Endothelial cell of umbilical vein (primary cell): Measurements from ENCODE around the gene MALT1. TPM values are rescaled to one million over a fixed set of nuclear protein-coding genes. Genes with fewer than 3 reads are reported as not detected.

Source experiments
- BruUV-seq: library from RNA; stranded (reverse); fragments of 400-500 nt; replicated peaks from 2 replicates; lab custom pipeline; 2021; lab: Mats Ljungman, UMichigan
- CTCF ChIA-PET: fragments of 300-600, 350-600 bp; sonication (Branson Sonifier 250); formaldehyde crosslinking; loops from one replicate; lab custom pipeline; 2021; ENCODE audit warnings: antibody characterized with exemption, inconsistent platforms; lab: Charles Lee
- POLR2A ChIA-PET: fragments of 300-600, 350-600 bp; sonication (Branson Sonifier 250); formaldehyde crosslinking; loops from one replicate; lab custom pipeline; 2021; ENCODE audit warnings: antibody characterized with exemption, inconsistent platforms; lab: Charles Lee
- DNase-seq: peaks from one replicate; pipeline ENCODE4 v3.0.0-alpha.2; 2011; ENCODE audit warnings: low read depth, low spot score
- FAIRE-seq: peaks from 2 replicates; lab custom pipeline; 2011; peaks lifted over from hg19 to GRCh38; lab: Jason Lieb, UNC
- H2AFZ ChIP-seq: 2 replicates; pipeline ENCODE4 v1.6.0; 2012; ENCODE audit warnings: low read depth, low read length, control low read depth, inconsistent platforms
- H3K27ac ChIP-seq: 2 replicates; pipeline ENCODE4 v1.5.1; 2011; ENCODE audit warnings: low read depth, mild to moderate bottlenecking, control low read depth, low read length, moderate library complexity; ENCODE audit not compliant: insufficient read depth
- H3K27me3 ChIP-seq, 2 experiments: 2 replicates each; pipeline versions ENCODE4 v1.6.0 to v1.6.1; 2011; ENCODE audit warnings: low read length in 2 of 2, mixed read lengths in 1 of 2; ENCODE audit not compliant: control insufficient read depth in 2 of 2, insufficient read depth in 2 of 2
- H3K36me3 ChIP-seq, 2 experiments: 2 replicates in 1 of 2; 3 replicates in 1 of 2; pipeline ENCODE4 v1.5.1; 2011; ENCODE audit warnings: low read length in 2 of 2, mild to moderate bottlenecking in 1 of 2, moderate library complexity in 1 of 2; ENCODE audit not compliant: control insufficient read depth in 2 of 2, insufficient read depth in 2 of 2; ENCODE audit errors: extremely low read depth in 1 of 2
- H3K4me1 ChIP-seq: 3 replicates; pipeline ENCODE4 v1.5.1; 2011; ENCODE audit warnings: mild to moderate bottlenecking, low read length; ENCODE audit not compliant: control insufficient read depth, insufficient read depth; ENCODE audit errors: extremely low read depth
- H3K4me2 ChIP-seq: 2 replicates; pipeline ENCODE4 v1.6.1; 2011; ENCODE audit warnings: low read length, control low read depth, mixed read lengths; ENCODE audit not compliant: insufficient read depth
- H3K4me3 ChIP-seq, 3 experiments: fragments of 200-600 bp in 1 of 3; sonication (generic), shearing (Covaris generic) in 1 of 3; replicated peaks in 1 of 3; 2 replicates each; pipeline ENCODE4 v1.5.1; 2011 to 2016; ENCODE audit warnings: control low read depth in 3 of 3, low read length in 3 of 3, mild to moderate bottlenecking in 2 of 3, inconsistent platforms in 1 of 3, low read depth in 1 of 3, moderate library complexity in 1 of 3; ENCODE audit not compliant: insufficient read depth in 1 of 3
- H3K79me2 ChIP-seq: 2 replicates; pipeline ENCODE4 v1.6.0; 2012; ENCODE audit warnings: low read length, inconsistent platforms; ENCODE audit not compliant: control insufficient read depth, insufficient read depth
- H3K9ac ChIP-seq: replicated peaks from 2 replicates; pipeline ENCODE3; 2011; ENCODE audit warnings: low read length, control low read depth; ENCODE audit not compliant: insufficient read depth; ENCODE audit errors: extremely low read depth
- H3K9me1 ChIP-seq: replicated peaks from 3 replicates; pipeline ENCODE4 v1.6.0; 2011; ENCODE audit warnings: mild to moderate bottlenecking, low read length; ENCODE audit not compliant: control insufficient read depth, insufficient read depth; ENCODE audit errors: extremely low read depth
- H3K9me3 ChIP-seq: replicated peaks from 2 replicates; pipeline ENCODE4 v1.5.1; 2012; ENCODE audit warnings: low read length, inconsistent platforms; ENCODE audit not compliant: control insufficient read depth, insufficient read depth
- H4K20me1 ChIP-seq: replicated peaks from 2 replicates; pipeline ENCODE3; 2011; ENCODE audit warnings: mild to moderate bottlenecking, low read length; ENCODE audit not compliant: control insufficient read depth, insufficient read depth; ENCODE audit errors: extremely low read depth
- CTCF ChIP-seq, 2 donors: IDR thresholded peaks; 1 replicate in 1 of 2; 2 replicates in 1 of 2; pipeline ENCODE4 v1.5.1; 2011; ENCODE audit warnings: low read length in 2 of 2, mild to moderate bottlenecking in 2 of 2, moderate library complexity in 2 of 2, control low read depth in 1 of 2, inconsistent platforms in 1 of 2, low read depth in 1 of 2; ENCODE audit not compliant: insufficient read depth in 1 of 2; ENCODE audit errors: extremely low read depth in 1 of 2
- EZH2 ChIP-seq: IDR thresholded peaks from 2 replicates; pipeline ENCODE4 v1.6.1; 2012; ENCODE audit warnings: borderline replicate concordance, low read depth, mild to moderate bottlenecking, moderate library complexity, low read length, inconsistent platforms; ENCODE audit not compliant: severe bottlenecking
- FOS ChIP-seq: IDR thresholded peaks from 2 replicates; pipeline ENCODE4 v1.6.1; 2011; ENCODE audit warnings: mild to moderate bottlenecking, low read length, moderate library complexity, borderline replicate concordance; ENCODE audit not compliant: insufficient read depth
- GATA2 ChIP-seq: IDR thresholded peaks from 2 replicates; pipeline ENCODE4 v1.7.0; 2011; ENCODE audit warnings: low read depth, mild to moderate bottlenecking, moderate library complexity, mixed read lengths, low read length; ENCODE audit not compliant: insufficient read length, insufficient read depth
- MYC ChIP-seq: IDR thresholded peaks from one replicate; pipeline ENCODE4 v1.6.1; 2011; ENCODE audit warnings: mild to moderate bottlenecking, low read depth, low read length
- POLR2A ChIP-seq: IDR thresholded peaks from 2 replicates; pipeline ENCODE4 v1.6.1; 2012; ENCODE audit warnings: low read depth, mild to moderate bottlenecking, control low read depth, low read length
- dilution Hi-C: fragments of 300-500 bp; cut with MboI; formaldehyde crosslinking; loops from one replicate; pipeline ENCODE4 v1.15.0; 2019; ENCODE audit warnings: low sequenced_read_pairs; ENCODE audit not compliant: extremely low pct_ligation_motif_present
- intact Hi-C: fragments of 100-400 bp; cut with micrococcal nuclease; formaldehyde crosslinking; loops from one replicate; pipeline ENCODE4 v1.10.0; 2022
- polyA plus RNA-seq, 4 experiments: library from polyadenylated mRNA; depleted of rRNA in 3 of 4; stranded (reverse) in 3 of 4; unstranded in 1 of 4; fragments of >200 nt; gene quantifications; 2 replicates each; pipeline versions ENCODE4 v1.2.1 to v1.2.3, GENCODE V29; 2011 to 2012; ENCODE audit warnings: missing spikeins in 1 of 4
- total RNA-seq: library from RNA; stranded (reverse); gene quantifications from 2 replicates; pipeline ENCODE4 v1.2.3, GENCODE V29; 2021

Gene MALT1
- total and polyA plus RNA-seq, 2 donors (not counting 3 experiments of a cell fraction or from before 2014, with no cell fraction given) = 2.8 to 5.1 TPM

- dilution Hi-C loops (no loop called here), intact Hi-C loops (no loop called here)
- H3K36me3 ChIP-seq = no peaks in the 10 kb centered on the region
- ChIA-PET CTCF (no interaction called here), POLR2A (no interaction called here)
- no peaks in the 10 kb centered on the region for H3K9me3 ChIP-seq
- no peak for TF ChIP-seq FOS
- H4K20me1 ChIP-seq = no peaks in the 10 kb centered on the region
- H3K9me1 ChIP-seq = no peaks in the 10 kb centered on the region
- DNase-seq (no peak), FAIRE-seq (no peak)
- BruUV-seq = no TSS peak
- H3K9ac ChIP-seq = no peak overlapping the region
- no peaks in the 10 kb centered on the region for H3K27me3 ChIP-seq
- no peak overlapping the region for H3K4me3 ChIP-seq
- no peaks in the 10 kb centered on the region for H3K79me2 ChIP-seq
- H2AFZ ChIP-seq = no peak overlapping the region
- peaks cover 5% of the 10 kb centered on the region for H3K4me1 ChIP-seq
- H3K27ac ChIP-seq = no peak overlapping the region
- no peak overlapping the region for H3K4me2 ChIP-seq
These were observed 5.0 kb downstream of the MALT1 start for GRCh38 chr18:58676270-58676669.

- Histone ChIP-seq H3K9ac (no peak overlapping the region), H2AFZ (no peak overlapping the region), H3K36me3 (peaks cover 0 to 2% of the 10 kb centered on the region in 2 experiments), H3K4me2 (no peak overlapping the region), H3K4me3 (no peak overlapping the region), H3K9me3 (no peaks in the 10 kb centered on the region), H3K79me2 (no peaks in the 10 kb centered on the region), H3K4me1 (peaks cover 7% of the 10 kb centered on the region), H4K20me1 (no peaks in the 10 kb centered on the region), H3K27ac (no peak overlapping the region), H3K27me3 (no peaks in the 10 kb centered on the region), H3K9me1 (no peaks in the 10 kb centered on the region)
- no peak for TF ChIP-seq EZH2
- no peak for TF ChIP-seq MYC
- TF ChIP-seq POLR2A = no peak
- no peak for TF ChIP-seq CTCF (IDR thresholded peaks at IDR 0.05; ENCODE audit: extremely low read depth in 1 of 2, insufficient read depth in 1 of 2, low read depth in 1 of 2, low read length in 2 of 2)
- no peak for TF ChIP-seq GATA2
- intact Hi-C loops (loop anchor here (1.0 kb wide), 1 partner anchor 11 kb away; the partner anchor contains the start of gene MALT1), dilution Hi-C loops (no loop called here)
- peak; percentile 73 for DNase-seq
- FAIRE-seq = peak; percentile 68
- ChIA-PET POLR2A (no interaction called here), CTCF (interaction anchor here (1.0 to 2.8 kb wide), 3 partner anchors 8 to 11 kb away, joined by 3 to 16 read pairs (median 3); partner anchors contain the start of gene MALT1)
- BruUV-seq = no TSS peak
These were observed 11.3 kb downstream of the MALT1 start for GRCh38 chr18:58682429-58683069.
